ENCODE results near the gene PRR18.

DNA sequence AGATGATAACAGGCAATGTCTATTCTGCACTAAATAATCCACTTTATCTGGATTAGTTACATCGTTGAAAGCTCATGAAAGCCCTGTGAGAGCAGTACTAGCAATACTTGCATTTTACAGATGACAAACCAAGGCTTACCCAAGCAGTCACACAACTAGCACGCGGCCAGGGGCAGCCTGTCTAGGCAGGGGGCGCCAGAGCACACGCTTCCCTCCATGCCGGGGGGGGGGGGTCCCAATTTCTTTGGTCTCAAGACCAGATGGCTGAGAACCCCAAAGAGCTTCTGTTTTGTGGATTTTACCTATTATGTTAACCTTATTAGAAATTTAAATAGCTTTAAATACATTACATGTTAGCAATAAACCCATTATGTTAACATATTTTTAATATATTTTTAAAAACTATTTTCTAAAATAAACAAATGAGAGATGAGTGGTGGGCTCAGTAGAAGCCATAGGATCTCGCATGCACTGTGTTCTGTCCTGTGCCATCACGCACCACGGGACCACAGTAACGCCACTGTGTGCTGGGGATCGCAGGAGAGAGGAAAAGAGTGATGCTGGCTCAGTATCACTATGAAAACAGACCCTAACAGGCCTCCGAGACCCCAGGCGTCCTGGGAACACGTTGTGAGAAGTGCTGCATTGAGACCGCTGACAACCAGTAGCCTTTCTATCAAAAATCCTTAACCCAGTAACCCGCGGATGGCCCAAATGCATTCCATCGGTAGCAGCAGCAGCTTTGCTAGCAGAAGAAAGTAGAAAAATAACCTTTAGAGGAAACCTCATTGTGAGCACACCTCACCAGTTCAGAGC lies 5.3 kb upstream of the PRR18 start:
- no peak for TF ChIP-seq POLR2A (IDR thresholded peaks at IDR 0.05)
- TF ChIP-seq CTCF (IDR thresholded peaks at IDR 0.05): peak; percentile 22 to 36 (median 34)
